OCI-LY1 (cell line): ENCODE measurements around the gene EXD2.
"Not testable (repeated sequence)": the region's sequence is repeated elsewhere in the genome, so short reads cannot be mapped to it uniquely, and the experiment has no call there.

ENCODE experiments used
- H2AFZ ChIP-seq: fragments of 200-600 bp; sonication (generic), shearing (Covaris generic); 2 replicates; pipeline ENCODE4 v1.6.0; 2014; ENCODE audit warnings: antibody characterized with exemption, mild to moderate bottlenecking, low read length
- H3F3A ChIP-seq: fragments of 200-600 bp; sonication (generic), shearing (Covaris generic); 2 replicates; pipeline ENCODE4 v1.6.0; 2014; ENCODE audit warnings: mild to moderate bottlenecking, antibody characterized with exemption, low read length, moderate library complexity; ENCODE audit not compliant: insufficient read depth
- H3K27ac ChIP-seq: fragments of 200-600 bp; sonication (generic); 2 replicates; pipeline ENCODE4 v1.5.1; 2014; ENCODE audit warnings: low read length, mixed run types, mild to moderate bottlenecking, low read depth; ENCODE audit not compliant: poor library complexity, severe bottlenecking
- H3K27me3 ChIP-seq: fragments of 200-600 bp; sonication (generic); 2 replicates; pipeline ENCODE4 v1.6.0; 2014; ENCODE audit warnings: antibody characterized with exemption, mild to moderate bottlenecking, low read length, moderate library complexity; ENCODE audit not compliant: insufficient read depth
- H3K36me3 ChIP-seq: fragments of 200-600 bp; sonication (generic); 2 replicates; pipeline ENCODE4 v1.6.1; 2014; ENCODE audit warnings: mild to moderate bottlenecking, antibody characterized with exemption, low read length, moderate library complexity, mixed read lengths; ENCODE audit not compliant: insufficient read depth
- H3K4me1 ChIP-seq: fragments of 200-600 bp; sonication (generic); 2 replicates; pipeline ENCODE4 v1.5.1; 2014; ENCODE audit warnings: mild to moderate bottlenecking, low read length, moderate library complexity; ENCODE audit not compliant: insufficient read depth, severe bottlenecking
- H3K4me2 ChIP-seq: fragments of 200-600 bp; sonication (generic), shearing (Covaris generic); 2 replicates; pipeline ENCODE4 v1.6.1; 2014; ENCODE audit warnings: low read length
- H3K4me3 ChIP-seq: fragments of 200-600 bp; sonication (generic); 2 replicates; pipeline ENCODE4 v1.5.1; 2014; ENCODE audit warnings: low read length, low read depth, mild to moderate bottlenecking, mixed read lengths; ENCODE audit not compliant: poor library complexity, severe bottlenecking
- H3K79me2 ChIP-seq: fragments of 200-600 bp; shearing (Covaris generic); 2 replicates; pipeline ENCODE4 v1.6.1; 2016; ENCODE audit warnings: mixed run types, low read length, mixed read lengths; ENCODE audit not compliant: insufficient read depth
- H3K9ac ChIP-seq: fragments of 200-600 bp; sonication (generic), shearing (Covaris generic); 2 replicates; pipeline ENCODE4 v1.6.1; 2014; ENCODE audit warnings: mild to moderate bottlenecking, low read length, mixed read lengths
- H3K9me2 ChIP-seq: fragments of 200-600 bp; sonication (generic), shearing (Covaris generic); 2 replicates; pipeline ENCODE4 v1.6.1; 2014; ENCODE audit warnings: low read depth, mild to moderate bottlenecking, low read length, mixed read lengths
- H3K9me3 ChIP-seq: fragments of 200-600 bp; shearing (Covaris generic); 2 replicates; pipeline ENCODE4 v1.6.1; 2014; ENCODE audit warnings: low read length, mixed read lengths
- H4K20me1 ChIP-seq: fragments of 200-600 bp; sonication (generic), shearing (Covaris generic); 2 replicates; pipeline ENCODE4 v1.6.0; 2016; ENCODE audit warnings: mild to moderate bottlenecking, low read length; ENCODE audit not compliant: insufficient read depth
- CTCF ChIP-seq: fragments of 200-600 bp; sonication (generic), shearing (Covaris generic); IDR thresholded peaks from 2 replicates; pipeline ENCODE4 v1.5.1; 2017; ENCODE audit warnings: mild to moderate bottlenecking, antibody characterized with exemption, low read length, moderate library complexity, mixed read lengths
- EZH2 ChIP-seq: fragments of 200-600 bp; sonication (generic), shearing (Covaris generic); IDR thresholded peaks from 2 replicates; pipeline ENCODE4 v1.8.0; 2017; ENCODE audit warnings: borderline replicate concordance, mixed run types, mild to moderate bottlenecking, antibody characterized with exemption, low read length, moderate library complexity, mixed read lengths

The EXD2 gene

DNA sequence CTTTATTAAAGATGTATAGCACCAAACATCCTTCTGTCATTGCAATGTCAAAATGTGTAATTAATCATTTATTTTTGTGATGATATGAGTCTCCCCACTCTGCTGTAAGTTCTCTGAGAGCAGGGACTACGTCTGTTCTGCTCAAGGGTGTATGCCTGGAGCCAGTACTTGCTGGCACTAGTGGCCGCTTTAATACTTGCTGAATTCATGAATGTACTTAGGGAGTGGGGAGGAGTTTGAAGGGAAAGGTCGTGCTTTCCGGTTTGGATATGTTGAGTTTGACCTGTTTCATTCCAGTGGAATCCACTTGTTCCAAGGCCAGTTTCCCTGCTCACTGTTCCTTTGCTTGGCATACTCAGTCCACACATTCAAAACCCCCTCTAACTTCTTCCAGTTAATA lies 36.5 kb upstream of the EXD2 start:
- no peaks in the 10 kb centered on the region for H4K20me1 ChIP-seq
- no peaks in the 10 kb centered on the region; the same call in none of the 2 replicates for H3K27me3 ChIP-seq
- H3K36me3 ChIP-seq: peaks cover under 1% of the 10 kb centered on the region; the same call in 1 of the 2 replicates
- no peaks in the 10 kb centered on the region for H3K9me3 ChIP-seq
- no peak overlapping the region for H3K4me2 ChIP-seq
- no peak overlapping the region for H2AFZ ChIP-seq
- no peaks in the 10 kb centered on the region for H3F3A ChIP-seq
- H3K4me1 ChIP-seq: peaks cover 24% of the 10 kb centered on the region
- H3K9ac ChIP-seq: no peak overlapping the region
- no peak overlapping the region for H3K27ac ChIP-seq
- TF ChIP-seq CTCF (no peak), EZH2 (no peak)
- no peaks in the 10 kb centered on the region for H3K9me2 ChIP-seq
- no peak overlapping the region for H3K4me3 ChIP-seq
- H3K79me2 ChIP-seq: peaks cover 15% of the 10 kb centered on the region

DNA sequence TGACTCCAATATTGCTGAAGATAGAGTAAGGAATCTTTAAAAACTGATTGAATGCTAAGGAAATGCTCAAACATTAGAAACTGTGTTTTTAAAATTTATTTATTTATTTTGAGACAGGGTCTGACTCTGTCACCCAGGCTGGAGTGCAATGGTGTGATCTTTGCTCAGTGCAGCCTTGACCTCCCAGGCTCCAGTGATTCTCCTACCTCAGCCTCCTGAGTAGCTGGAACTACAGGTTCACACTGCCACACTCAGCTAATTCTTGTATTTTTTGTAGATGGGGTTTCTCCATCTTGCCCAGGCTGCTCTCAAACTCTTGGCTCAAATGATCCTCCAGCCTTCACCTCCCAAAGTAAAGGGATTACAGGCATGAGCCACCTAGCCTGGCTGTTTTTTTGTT lies 35.1 kb upstream of the EXD2 start:
- Histone ChIP-seq H3K27ac (no peak overlapping the region), H3K4me1 (peaks cover 9% of the 10 kb centered on the region), H3K36me3 (no peaks in the 10 kb centered on the region), H3K4me2 (no peak overlapping the region), H2AFZ (no peak overlapping the region), H3K4me3 (no peak overlapping the region), H3K27me3 (no peaks in the 10 kb centered on the region; the same call in none of the 2 replicates), H3K79me2 (peaks cover under 1% of the 10 kb centered on the region), H3K9ac (no peak overlapping the region), H3F3A (no peaks in the 10 kb centered on the region), H3K9me2 (no peaks in the 10 kb centered on the region), H4K20me1 (no peaks in the 10 kb centered on the region), H3K9me3 (no peaks in the 10 kb centered on the region)
- TF ChIP-seq CTCF (no peak), EZH2 (no peak)

GRCh38 chr14:69161590-69161989 lies 29.7 kb upstream of the EXD2 start:
- no peaks in the 10 kb centered on the region for H3K36me3 ChIP-seq
- H3K4me2 ChIP-seq: no peak overlapping the region
- no peak overlapping the region for H3K27ac ChIP-seq
- no peaks in the 10 kb centered on the region for H3K79me2 ChIP-seq
- no peaks in the 10 kb centered on the region; the same call in 1 of the 2 replicates for H3K27me3 ChIP-seq
- no peaks in the 10 kb centered on the region for H3K4me1 ChIP-seq
- no peak overlapping the region for H3K4me3 ChIP-seq
- H4K20me1 ChIP-seq: no peaks in the 10 kb centered on the region
- H3K9ac ChIP-seq: no peak overlapping the region
- TF ChIP-seq EZH2: no peak
- TF ChIP-seq CTCF: no peak
- H3F3A ChIP-seq: no peaks in the 10 kb centered on the region
- no peaks in the 10 kb centered on the region for H3K9me2 ChIP-seq
- no peak overlapping the region for H2AFZ ChIP-seq
- H3K9me3 ChIP-seq: peaks cover 2% of the 10 kb centered on the region; the same call in 1 of the 2 replicates

- not testable (repeated sequence) for H3K4me1 ChIP-seq, H3K4me2 ChIP-seq, H3K36me3 ChIP-seq, H3K79me2 ChIP-seq, H4K20me1 ChIP-seq, H3F3A ChIP-seq, H3K27me3 ChIP-seq, H3K4me3 ChIP-seq, H3K9me3 ChIP-seq, H3K9ac ChIP-seq, H2AFZ ChIP-seq, H3K9me2 ChIP-seq, H3K27ac ChIP-seq
Measured at GRCh38 chr14:69165787-69166186, 25.5 kb upstream of the EXD2 start.
